ENCODE data around the gene EMC6. TPM values are rescaled to one million over a fixed set of nuclear protein-coding genes. Genes with fewer than 3 reads are reported as not detected.

EMC6 gene
- total RNA-seq, 4 donors from 2014 or later, result 12.6 to 28.1 (median 21.0) TPM

GRCh38 chr17:3708366-3708765 is 39.8 kb downstream of the EMC6 start:
- H3K4me1 ChIP-seq, result peaks cover 0 to 6% (median 3%) of the 10 kb centered on the region in 4 donors
- H3K4me3 ChIP-seq, result no peak overlapping the region
- no peaks in the 10 kb centered on the region for H3K27me3 ChIP-seq
- H3K27ac ChIP-seq, result no peak overlapping the region
- H3K9me3 ChIP-seq, result no peaks in the 10 kb centered on the region
- DNase-seq, result no peak
- no peak for TF ChIP-seq POLR2A (IDR thresholded peaks at IDR 0.05)
- no peak for TF ChIP-seq CTCF (IDR thresholded peaks at IDR 0.05)
- H3K36me3 ChIP-seq, result peaks cover 0 to under 1% (median 0%) of the 10 kb centered on the region in 3 donors

GRCh38 chr17:3710951-3711383 is 42.4 kb downstream of the EMC6 start:
- Histone ChIP-seq H3K9me3 (no peaks in the 10 kb centered on the region), H3K27me3 (no peaks in the 10 kb centered on the region), H3K4me3 (peak overlapping the region in 1 of 4 donors; percentile 18), H3K4me1 (peaks cover 0 to 6% (median 3%) of the 10 kb centered on the region in 4 donors), H3K27ac (peak overlapping the region in 3 of 4 donors; percentile 25 to 76 (median 46)), H3K36me3 (peaks cover 0 to 26% (median 0%) of the 10 kb centered on the region in 3 donors)
- TF ChIP-seq POLR2A (IDR thresholded peaks at IDR 0.05) (no peak), CTCF (IDR thresholded peaks at IDR 0.05) (no peak)
- DNase-seq, result peak in 2 of 3 donors; percentile 73 to 84

GRCh38 chr17:3712811-3713463 is 44.3 kb downstream of the EMC6 start:
- no peak for DNase-seq
- peak overlapping the region in 2 of 4 donors; percentile 19 to 76 for H3K27ac ChIP-seq
- TF ChIP-seq POLR2A (IDR thresholded peaks at IDR 0.05) (no peak), CTCF (IDR thresholded peaks at IDR 0.05) (no peak)
- no peak overlapping the region for H3K4me3 ChIP-seq
- peaks cover 0 to 46% (median 0%) of the 10 kb centered on the region in 3 donors for H3K36me3 ChIP-seq
- H3K27me3 ChIP-seq, result no peaks in the 10 kb centered on the region
- H3K4me1 ChIP-seq, result peaks cover 0 to 6% (median 3%) of the 10 kb centered on the region in 4 donors
- H3K9me3 ChIP-seq, result no peaks in the 10 kb centered on the region

GRCh38 chr17:3715296-3715695 is 46.7 kb downstream of the EMC6 start:
- no peak overlapping the region for H3K4me3 ChIP-seq
- H3K27ac ChIP-seq, result no peak overlapping the region
- TF ChIP-seq CTCF (IDR thresholded peaks at IDR 0.05), result no peak
- TF ChIP-seq POLR2A (IDR thresholded peaks at IDR 0.05), result no peak
- H3K27me3 ChIP-seq, result no peaks in the 10 kb centered on the region
- H3K9me3 ChIP-seq, result no peaks in the 10 kb centered on the region
- DNase-seq, result no peak
- H3K36me3 ChIP-seq, result peaks cover 0 to 57% (median 0%) of the 10 kb centered on the region in 3 donors
- peaks cover 0 to 13% (median 8%) of the 10 kb centered on the region in 4 donors for H3K4me1 ChIP-seq

- Histone ChIP-seq H3K36me3 (peaks cover 0 to 57% (median 0%) of the 10 kb centered on the region in 3 donors), H3K27me3 (no peaks in the 10 kb centered on the region), H3K4me3 (no peak overlapping the region), H3K4me1 (peaks cover 0 to 26% (median 10%) of the 10 kb centered on the region in 4 donors), H3K27ac (no peak overlapping the region), H3K9me3 (no peaks in the 10 kb centered on the region)
- DNase-seq, result no peak
- no peak for TF ChIP-seq POLR2A (IDR thresholded peaks at IDR 0.05)
- no peak for TF ChIP-seq CTCF (IDR thresholded peaks at IDR 0.05)
Observed at GRCh38 chr17:3718201-3718600, 49.6 kb downstream of the EMC6 start.
